CD4-positive, alpha-beta T cell (primary cell): ENCODE data around the gene RANBP9. TPM values are rescaled to one million over a fixed set of nuclear protein-coding genes. Genes with fewer than 3 reads are reported as not detected.

Source experiments
- ATAC-seq: fragments of 200-7000 bp; cut with Tn5 transposase; one replicate; pipeline ENCODE4 v1.10.0; 2022; ENCODE audit warnings: mild to moderate bottlenecking; ENCODE audit not compliant: poor library complexity
- CTCF ChIA-PET: fragments of 350-600 bp; sonication (Branson Sonifier 250); formaldehyde crosslinking; loops from one replicate; lab custom pipeline; 2021; ENCODE audit warnings: antibody characterized with exemption, inconsistent platforms; lab: Charles Lee
- POLR2A ChIA-PET: fragments of 350-600 bp; sonication (Branson Sonifier 250); formaldehyde crosslinking; loops from one replicate; lab custom pipeline; 2021; ENCODE audit warnings: antibody characterized with exemption, inconsistent platforms; lab: Charles Lee
- DNase-seq, 14 experiments: peaks; one replicate each; pipeline ENCODE4 v3.0.0-alpha.2; 2013 to 2020; ENCODE audit warnings: mixed read lengths in 2 of 14
- H3K27ac ChIP-seq, 2 donors: one replicate each; pipeline versions ENCODE4 v1.5.1 to v1.7.0; 2013; ENCODE audit warnings: low read length in 2 of 2, low read depth in 1 of 2, mild to moderate bottlenecking in 1 of 2
- H3K27me3 ChIP-seq, 2 experiments: 1 replicate in 1 of 2; 2 replicates in 1 of 2; pipeline versions ENCODE4 v1.6.1 to v1.7.0; 2013; ENCODE audit warnings: low read length in 2 of 2, control low read depth in 1 of 2, mild to moderate bottlenecking in 1 of 2, moderate library complexity in 1 of 2; ENCODE audit not compliant: insufficient read depth in 2 of 2, control insufficient read depth in 1 of 2
- H3K36me3 ChIP-seq: one replicate; pipeline ENCODE4 v1.6.1; 2013; ENCODE audit warnings: low read length, control low read depth; ENCODE audit not compliant: insufficient read depth
- H3K4me1 ChIP-seq: one replicate; pipeline ENCODE4 v1.6.1; 2013; ENCODE audit warnings: low read length, control low read depth; ENCODE audit not compliant: insufficient read depth
- H3K4me3 ChIP-seq: one replicate; pipeline ENCODE4 v1.5.1; 2013; ENCODE audit warnings: mild to moderate bottlenecking, low read length, moderate library complexity
- H3K9me3 ChIP-seq, 2 experiments: 1 replicate in 1 of 2; 2 replicates in 1 of 2; pipeline versions ENCODE4 v1.6.1 to v1.7.0; 2013; ENCODE audit warnings: low read length in 2 of 2, mild to moderate bottlenecking in 2 of 2, control low read depth in 1 of 2, moderate library complexity in 1 of 2; ENCODE audit not compliant: control insufficient read depth in 1 of 2, insufficient read depth in 1 of 2
- H3K27ac Mint-ChIP-seq: one replicate; pipeline ENCODE4 v1.8.0; 2020; ENCODE audit warnings: mixed read lengths
- H3K27me3 Mint-ChIP-seq: one replicate; pipeline ENCODE4 v1.8.0; 2021; ENCODE audit warnings: mixed read lengths
- H3K36me3 Mint-ChIP-seq: one replicate; pipeline ENCODE4 v1.8.0; 2021; ENCODE audit warnings: low read depth, mixed read lengths
- H3K4me1 Mint-ChIP-seq: one replicate; pipeline ENCODE4 v1.8.0; 2021; ENCODE audit warnings: low read depth, mixed read lengths
- H3K4me3 Mint-ChIP-seq: one replicate; pipeline ENCODE4 v1.8.0; 2020; ENCODE audit warnings: mild to moderate bottlenecking, mixed read lengths
- H3K9me3 Mint-ChIP-seq: one replicate; pipeline ENCODE4 v1.8.0; 2020; ENCODE audit warnings: mixed read lengths
- intact Hi-C, 2 experiments: fragments of 100-400 bp; cut with DNase I in 1 of 2; cut with micrococcal nuclease in 1 of 2; formaldehyde crosslinking; loops; one replicate each; pipeline versions ENCODE4 v1.15.1 to v1.9.0; 2023 to 2025; cut with DNase I, micrococcal nuclease
- total RNA-seq, 174 experiments: library from RNA in 2 of 174; stranded (reverse) in 2 of 174; gene quantifications; one replicate each; pipeline ENCODE4 v1.2.3 and lab custom pipeline; 2021 to 2026
- TF ChIP-seq, protein P1 (sequence below): fragments of 200-600 bp; IDR thresholded peaks from one replicate; pipeline ENCODE4 v1.8.0; 2022; ENCODE audit warnings: antibody characterized with exemption, mild to moderate bottlenecking

The RANBP9 gene
- total RNA-seq, 2 experiments from 2014 or later: 60.8 to 62.9 TPM

DNA sequence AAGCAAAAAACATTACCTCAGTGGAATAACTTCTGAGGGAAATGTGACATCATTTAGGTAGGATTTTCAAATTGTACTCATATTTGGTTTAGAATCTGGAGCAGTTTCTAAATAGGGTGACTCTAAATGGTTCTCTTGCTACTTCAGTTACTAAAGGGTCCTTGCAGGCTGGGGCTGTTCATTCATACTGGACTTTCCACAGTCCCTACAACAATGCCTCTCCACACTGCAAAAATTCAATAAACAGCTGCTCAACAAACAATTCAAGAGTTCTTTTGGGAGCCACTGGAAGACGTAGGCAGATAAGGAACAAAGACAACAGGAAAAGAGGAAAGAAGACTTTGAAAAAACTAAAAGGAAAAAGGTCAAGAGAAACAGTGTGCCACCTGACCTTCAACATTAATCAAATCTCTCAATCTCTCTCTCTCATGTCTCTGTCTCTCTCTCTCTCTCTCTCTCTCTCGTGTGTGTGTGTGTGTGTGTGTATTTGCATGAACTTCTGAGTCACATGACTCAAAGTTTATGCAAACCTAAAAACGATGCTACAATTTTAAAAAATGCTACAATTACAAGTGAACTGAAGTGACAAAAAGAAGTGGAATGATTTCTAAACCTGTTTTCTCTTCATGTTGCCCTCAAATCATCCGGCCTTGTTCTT lies 82.0 kb downstream of the RANBP9 start:
- Mint-ChIP-seq H3K27ac (peak overlapping the region; percentile 50), H3K9me3 (no peaks in the 10 kb centered on the region), H3K36me3 (peaks cover 79% of the 10 kb centered on the region), H3K4me1 (peaks cover 18% of the 10 kb centered on the region), H3K27me3 (no peaks in the 10 kb centered on the region), H3K4me3 (no peak overlapping the region)
- Histone ChIP-seq H3K4me1 (no peaks in the 10 kb centered on the region), H3K4me3 (no peak overlapping the region), H3K27ac (no peak overlapping the region), H3K36me3 (peaks cover 73% of the 10 kb centered on the region), H3K27me3 (no peaks in the 10 kb centered on the region), H3K9me3 (no peaks in the 10 kb centered on the region)
- ATAC-seq: no peak
- no peak for DNase-seq
- TF ChIP-seq, protein P1, sequence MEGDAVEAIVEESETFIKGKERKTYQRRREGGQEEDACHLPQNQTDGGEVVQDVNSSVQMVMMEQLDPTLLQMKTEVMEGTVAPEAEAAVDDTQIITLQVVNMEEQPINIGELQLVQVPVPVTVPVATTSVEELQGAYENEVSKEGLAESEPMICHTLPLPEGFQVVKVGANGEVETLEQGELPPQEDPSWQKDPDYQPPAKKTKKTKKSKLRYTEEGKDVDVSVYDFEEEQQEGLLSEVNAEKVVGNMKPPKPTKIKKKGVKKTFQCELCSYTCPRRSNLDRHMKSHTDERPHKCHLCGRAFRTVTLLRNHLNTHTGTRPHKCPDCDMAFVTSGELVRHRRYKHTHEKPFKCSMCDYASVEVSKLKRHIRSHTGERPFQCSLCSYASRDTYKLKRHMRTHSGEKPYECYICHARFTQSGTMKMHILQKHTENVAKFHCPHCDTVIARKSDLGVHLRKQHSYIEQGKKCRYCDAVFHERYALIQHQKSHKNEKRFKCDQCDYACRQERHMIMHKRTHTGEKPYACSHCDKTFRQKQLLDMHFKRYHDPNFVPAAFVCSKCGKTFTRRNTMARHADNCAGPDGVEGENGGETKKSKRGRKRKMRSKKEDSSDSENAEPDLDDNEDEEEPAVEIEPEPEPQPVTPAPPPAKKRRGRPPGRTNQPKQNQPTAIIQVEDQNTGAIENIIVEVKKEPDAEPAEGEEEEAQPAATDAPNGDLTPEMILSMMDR: no peak
- ChIA-PET CTCF (interaction anchor here (0.7 to 1.8 kb wide), 2 partner anchors 14 to 29 kb away, joined by 3 to 10 read pairs; partner anchors contain the start of gene NOL7), POLR2A (interaction anchor here (1.1 to 1.7 kb wide), 3 partner anchors 14 to 65 kb away, joined by 3 to 4 read pairs (median 4); partner anchors contain the start of gene NOL7)
- intact Hi-C loops: loop anchor here in 1 of 2 experiments (5.0 kb wide), 1 partner anchor 138 kb away; no protein-coding TSS in a partner anchor

DNA sequence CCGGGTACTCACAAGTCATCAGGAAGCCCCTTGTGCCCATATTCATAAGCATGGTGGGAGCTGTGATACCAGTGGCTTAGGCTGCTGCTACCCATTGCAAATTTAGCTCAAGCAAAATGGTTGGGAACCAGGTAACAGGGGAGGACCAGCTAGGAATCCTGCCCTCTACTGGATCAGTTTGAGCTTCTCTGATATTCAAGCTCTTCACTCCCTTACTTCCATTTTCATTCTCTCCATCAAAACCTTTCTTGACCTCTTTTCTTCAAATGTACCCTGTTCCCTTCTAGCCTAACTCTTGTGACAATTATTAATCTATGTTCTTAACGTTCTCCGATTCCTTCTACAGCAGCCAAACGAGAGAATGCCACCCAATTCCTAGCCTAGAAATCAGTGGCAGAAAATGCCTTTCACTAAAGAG lies 86.8 kb downstream of the RANBP9 start:
- H3K36me3 Mint-ChIP-seq: peaks cover 86% of the 10 kb centered on the region
- intact Hi-C loops: loop anchor here in 1 of 2 experiments (5.0 kb wide), 1 partner anchor 142 kb away; no protein-coding TSS in a partner anchor
- CTCF ChIA-PET: interaction anchor here (0.7 to 2.8 kb wide), 10 partner anchors 9 to 165 kb away, joined by 3 to 19 read pairs (median 4); partner anchors contain the start of genes NOL7 and RANBP9
- peak in 7 of 14 experiments; percentile 2 to 72 (median 26) for DNase-seq
- H3K27ac ChIP-seq: no peak overlapping the region
- peaks cover 80% of the 10 kb centered on the region for H3K36me3 ChIP-seq
- ATAC-seq: peak; percentile 92
- POLR2A ChIA-PET: interaction anchor here (0.6 to 2.5 kb wide), 6 partner anchors 10 to 296 kb away, joined by 3 to 23 read pairs (median 5); partner anchors contain the start of genes NOL7, RANBP9 and TBC1D7
- no peaks in the 10 kb centered on the region for H3K9me3 ChIP-seq
- H3K9me3 Mint-ChIP-seq: no peaks in the 10 kb centered on the region
- H3K27me3 ChIP-seq: no peaks in the 10 kb centered on the region
- H3K4me3 ChIP-seq: no peak overlapping the region
- TF ChIP-seq, protein P1: peak; percentile 42
- H3K4me1 Mint-ChIP-seq: peaks cover 6% of the 10 kb centered on the region
- H3K27me3 Mint-ChIP-seq: no peaks in the 10 kb centered on the region
- H3K4me3 Mint-ChIP-seq: no peak overlapping the region
- H3K27ac Mint-ChIP-seq: peak overlapping the region; percentile 70
- H3K4me1 ChIP-seq: no peaks in the 10 kb centered on the region

DNA sequence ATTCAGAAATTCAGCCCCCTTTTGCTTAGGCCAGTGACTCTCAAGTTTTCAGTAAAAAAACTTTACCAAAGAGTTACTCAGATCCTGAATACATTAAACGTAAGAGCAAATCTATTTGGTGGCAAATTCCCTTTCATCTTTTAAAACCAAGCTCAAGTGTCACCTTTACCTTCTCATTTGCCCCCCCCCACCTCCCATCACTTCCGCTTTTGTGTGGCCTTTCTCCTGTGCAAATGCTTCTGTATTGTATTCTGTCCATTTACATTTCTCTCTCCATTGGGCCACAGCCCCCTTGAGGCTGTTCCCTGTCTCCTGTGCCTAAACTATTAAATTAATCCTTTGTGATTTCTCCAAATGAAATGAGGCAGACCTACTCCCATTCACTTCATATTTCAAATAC lies 94.6 kb downstream of the RANBP9 start:
- Histone ChIP-seq H3K27ac (no peak overlapping the region), H3K4me3 (no peak overlapping the region), H3K9me3 (no peaks in the 10 kb centered on the region), H3K4me1 (peaks cover 26% of the 10 kb centered on the region), H3K27me3 (no peaks in the 10 kb centered on the region), H3K36me3 (peaks cover 52% of the 10 kb centered on the region)
- TF ChIP-seq, protein P1: no peak
- intact Hi-C loops: loop anchor here (5.0 to 10.0 kb wide), 3 partner anchors 150 to 498 kb away; partner anchors contain the start of genes CD83 (in 1 of the 2) and TBC1D7 (in 1 of the 2)
- ATAC-seq: no peak
- DNase-seq: no peak
- peak overlapping the region; percentile 94 for H3K4me3 Mint-ChIP-seq
- ChIA-PET CTCF (interaction anchor here (1.3 to 5.1 kb wide), 2 partner anchors 42 to 94 kb away, joined by 5 to 59 read pairs; partner anchors contain the start of genes RANBP9 and SIRT5), POLR2A (interaction anchor here (1.1 to 4.6 kb wide), 4 partner anchors 42 to 94 kb away, joined by 3 to 129 read pairs (median 53); partner anchors contain the start of genes RANBP9 and SIRT5)
- peak overlapping the region; percentile 93 for H3K27ac Mint-ChIP-seq
- H3K36me3 Mint-ChIP-seq: peaks cover 68% of the 10 kb centered on the region
- no peaks in the 10 kb centered on the region for H3K27me3 Mint-ChIP-seq
- H3K9me3 Mint-ChIP-seq: no peaks in the 10 kb centered on the region
- H3K4me1 Mint-ChIP-seq: peaks cover 45% of the 10 kb centered on the region
